ENCODE results near the gene RNF168.

The RNF168 gene

DNA sequence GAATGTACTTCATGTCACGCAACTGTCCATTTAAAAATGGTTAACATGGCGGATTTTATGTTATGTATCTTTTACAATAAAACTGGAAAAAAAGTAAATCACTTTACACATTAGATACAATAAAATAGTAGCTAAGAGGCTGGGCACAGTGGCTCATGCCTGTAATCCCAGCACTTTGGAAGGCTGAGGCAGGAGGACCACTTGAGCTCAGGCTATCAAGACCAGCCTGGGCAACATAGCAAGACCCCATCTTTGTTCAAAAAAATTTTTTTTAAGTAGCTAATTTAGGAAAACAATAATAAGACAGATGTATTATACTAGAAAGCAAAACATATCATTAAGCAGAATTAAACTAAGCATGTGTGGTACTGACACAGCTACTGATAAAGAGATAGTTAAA lies 11.5 kb downstream of the RNF168 start:
- H3K4ac ChIP-seq (ENCODE audit: low read length): no peak overlapping the region

GRCh38 chr3:196489747-196490146 lies 13.8 kb downstream of the RNF168 start:
- Histone ChIP-seq H3K18ac (ENCODE audit: low read length) (no peak overlapping the region), H3K23ac (ENCODE audit: low read depth, low read length, poor library complexity) (no peak overlapping the region), H3K9me3 (replicated peaks in 1 of 2; ENCODE audit: control insufficient read depth in 2 of 2, insufficient read depth in 1 of 2, low read depth in 1 of 2, low read length in 2 of 2) (no peaks in the 10 kb centered on the region), H2BK5ac (ENCODE audit: low read length) (no peak overlapping the region), H3K4me2 (ENCODE audit: insufficient read depth, low read length, poor library complexity, severe bottlenecking) (no peak overlapping the region), H3K36me3 (replicated peaks in 1 of 2; ENCODE audit: control insufficient read depth in 2 of 2, insufficient read depth in 2 of 2, low read length in 2 of 2) (peaks cover 10 to 61% of the 10 kb centered on the region in 2 donors), H3K4me3 (ENCODE audit: low read length in 2 of 2) (no peak overlapping the region), H3K27me3 (ENCODE audit: control insufficient read depth in 3 of 3, insufficient read depth in 3 of 3, low read depth in 1 of 3, low read length in 3 of 3) (no peaks in the 10 kb centered on the region), H2AK5ac (ENCODE audit: low read depth, low read length) (no peak overlapping the region), H2AFZ (ENCODE audit: low read length) (no peak overlapping the region), H3K14ac (ENCODE audit: low read length) (no peak overlapping the region), H2BK12ac (ENCODE audit: low read length) (no peak overlapping the region), H2BK120ac (ENCODE audit: low read depth, low read length) (no peak overlapping the region), H3K4ac (ENCODE audit: low read length) (no peak overlapping the region), H3K9ac (ENCODE audit: low read depth, low read length, poor library complexity) (no peak overlapping the region), H3K27ac (replicated peaks; ENCODE audit: low read length) (no peak overlapping the region), H3K4me1 (ENCODE audit: control insufficient read depth in 2 of 2, insufficient read depth in 1 of 2, low read depth in 1 of 2, low read length in 2 of 2) (no peaks in the 10 kb centered on the region), H4K91ac (ENCODE audit: low read depth, low read length, poor library complexity) (no peak overlapping the region), H3K79me1 (ENCODE audit: low read depth, low read length) (peaks cover 1% of the 10 kb centered on the region), H4K8ac (ENCODE audit: low read depth, low read length) (no peak overlapping the region), H2BK15ac (ENCODE audit: low read length) (no peak overlapping the region)
- DNase-seq (ENCODE audit: low spot score): no peak
- WGBS, 2 donors (ENCODE audit: extremely low coverage in 2 of 2, insufficient read length in 2 of 2, insufficient replicate concordance in 1 of 2): no CpG with 5 or more reads among the region's 10 CpGs

More for the DNA sequence above, 11.5 kb downstream of the RNF168 start:
- no peak overlapping the region for H2BK15ac ChIP-seq (ENCODE audit: low read length)
- peaks cover 8 to 61% of the 10 kb centered on the region in 2 donors for H3K36me3 ChIP-seq (replicated peaks in 1 of 2; ENCODE audit: control insufficient read depth in 2 of 2, insufficient read depth in 2 of 2, low read length in 2 of 2)
- no peaks in the 10 kb centered on the region for H3K27me3 ChIP-seq (ENCODE audit: control insufficient read depth in 3 of 3, insufficient read depth in 3 of 3, low read depth in 1 of 3, low read length in 3 of 3)
- H2AK5ac ChIP-seq (ENCODE audit: low read depth, low read length): no peak overlapping the region
- WGBS, 2 donors (ENCODE audit: extremely low coverage in 2 of 2, insufficient read length in 2 of 2, insufficient replicate concordance in 1 of 2): no CpG with 5 or more reads among the region's 2 CpGs
- H2BK12ac ChIP-seq (ENCODE audit: low read length): no peak overlapping the region
- no peaks in the 10 kb centered on the region for H3K9me3 ChIP-seq (replicated peaks in 1 of 2; ENCODE audit: control insufficient read depth in 2 of 2, insufficient read depth in 1 of 2, low read depth in 1 of 2, low read length in 2 of 2)
- H2BK120ac ChIP-seq (ENCODE audit: low read depth, low read length): no peak overlapping the region
- H3K27ac ChIP-seq (replicated peaks; ENCODE audit: low read length): no peak overlapping the region
- no peak overlapping the region for H3K23ac ChIP-seq (ENCODE audit: low read depth, low read length, poor library complexity)
- H4K91ac ChIP-seq (ENCODE audit: low read depth, low read length, poor library complexity): no peak overlapping the region
- no peaks in the 10 kb centered on the region for H3K4me1 ChIP-seq (ENCODE audit: control insufficient read depth in 2 of 2, insufficient read depth in 1 of 2, low read depth in 1 of 2, low read length in 2 of 2)
- no peak overlapping the region for H3K9ac ChIP-seq (ENCODE audit: low read depth, low read length, poor library complexity)
- H3K14ac ChIP-seq (ENCODE audit: low read length): no peak overlapping the region
- no peak overlapping the region for H3K4me3 ChIP-seq (ENCODE audit: low read length in 2 of 2)
- peaks cover 3% of the 10 kb centered on the region for H3K79me1 ChIP-seq (ENCODE audit: low read depth, low read length)
- H2AFZ ChIP-seq (ENCODE audit: low read length): no peak overlapping the region
- DNase-seq (ENCODE audit: low spot score): no peak
- no peak overlapping the region for H3K4me2 ChIP-seq (ENCODE audit: insufficient read depth, low read length, poor library complexity, severe bottlenecking)
- H4K8ac ChIP-seq (ENCODE audit: low read depth, low read length): no peak overlapping the region
- H2BK5ac ChIP-seq (ENCODE audit: low read length): no peak overlapping the region
- H3K18ac ChIP-seq (ENCODE audit: low read length): no peak overlapping the region

GRCh38 chr3:196486263-196486662 lies 17.3 kb downstream of the RNF168 start:
- H3K4me2 ChIP-seq (ENCODE audit: insufficient read depth, low read length, poor library complexity, severe bottlenecking): no peak overlapping the region
- no peak overlapping the region for H2AK5ac ChIP-seq (ENCODE audit: low read depth, low read length)
- no peak overlapping the region for H4K91ac ChIP-seq (ENCODE audit: low read depth, low read length, poor library complexity)
- H3K14ac ChIP-seq (ENCODE audit: low read length): no peak overlapping the region
- H2BK120ac ChIP-seq (ENCODE audit: low read depth, low read length): no peak overlapping the region
- H3K9me3 ChIP-seq (replicated peaks in 1 of 2; ENCODE audit: control insufficient read depth in 2 of 2, insufficient read depth in 1 of 2, low read depth in 1 of 2, low read length in 2 of 2): peaks cover 0 to 11% of the 10 kb centered on the region in 2 donors
- H3K4me1 ChIP-seq (ENCODE audit: control insufficient read depth in 2 of 2, insufficient read depth in 1 of 2, low read depth in 1 of 2, low read length in 2 of 2): no peaks in the 10 kb centered on the region
- H4K8ac ChIP-seq (ENCODE audit: low read depth, low read length): no peak overlapping the region
- no peak overlapping the region for H3K23ac ChIP-seq (ENCODE audit: low read depth, low read length, poor library complexity)
- no peak overlapping the region for H3K4ac ChIP-seq (ENCODE audit: low read length)
- H2AFZ ChIP-seq (ENCODE audit: low read length): no peak overlapping the region
- no peak overlapping the region for H2BK12ac ChIP-seq (ENCODE audit: low read length)
- no peak overlapping the region for H3K4me3 ChIP-seq (ENCODE audit: low read length in 2 of 2)
- DNase-seq (ENCODE audit: low spot score): no peak
- no peak overlapping the region for H2BK15ac ChIP-seq (ENCODE audit: low read length)
- no CpG with 5 or more reads among the region's 8 CpGs for WGBS, 2 donors (ENCODE audit: extremely low coverage in 2 of 2, insufficient read length in 2 of 2, insufficient replicate concordance in 1 of 2)
- peaks cover 18 to 75% of the 10 kb centered on the region in 2 donors for H3K36me3 ChIP-seq (replicated peaks in 1 of 2; ENCODE audit: control insufficient read depth in 2 of 2, insufficient read depth in 2 of 2, low read length in 2 of 2)
- no peaks in the 10 kb centered on the region for H3K79me1 ChIP-seq (ENCODE audit: low read depth, low read length)
- H3K27ac ChIP-seq (replicated peaks; ENCODE audit: low read length): no peak overlapping the region
- no peak overlapping the region for H3K9ac ChIP-seq (ENCODE audit: low read depth, low read length, poor library complexity)
- H3K27me3 ChIP-seq (ENCODE audit: control insufficient read depth in 3 of 3, insufficient read depth in 3 of 3, low read depth in 1 of 3, low read length in 3 of 3): no peaks in the 10 kb centered on the region
- no peak overlapping the region for H3K18ac ChIP-seq (ENCODE audit: low read length)
- no peak overlapping the region for H2BK5ac ChIP-seq (ENCODE audit: low read length)

- no CpG with 5 or more reads among the region's 4 CpGs for WGBS, 2 donors (ENCODE audit: extremely low coverage in 2 of 2, insufficient read length in 2 of 2, insufficient replicate concordance in 1 of 2)
These were observed 25.9 kb downstream of the RNF168 start for GRCh38 chr3:196477678-196478077.

More at GRCh38 chr3:196477678-196478077, 25.9 kb downstream of the RNF168 start:
- no peak for DNase-seq (ENCODE audit: low spot score)
- Histone ChIP-seq H2AFZ (ENCODE audit: low read length) (no peak overlapping the region), H2AK5ac (ENCODE audit: low read depth, low read length) (no peak overlapping the region), H3K79me1 (ENCODE audit: low read depth, low read length) (no peaks in the 10 kb centered on the region), H2BK5ac (ENCODE audit: low read length) (no peak overlapping the region), H4K8ac (ENCODE audit: low read depth, low read length) (no peak overlapping the region), H3K23ac (ENCODE audit: low read depth, low read length, poor library complexity) (no peak overlapping the region), H3K14ac (ENCODE audit: low read length) (no peak overlapping the region), H2BK15ac (ENCODE audit: low read length) (no peak overlapping the region), H2BK12ac (ENCODE audit: low read length) (no peak overlapping the region), H3K9ac (ENCODE audit: low read depth, low read length, poor library complexity) (no peak overlapping the region), H3K27ac (replicated peaks; ENCODE audit: low read length) (no peak overlapping the region), H3K4ac (ENCODE audit: low read length) (no peak overlapping the region), H3K18ac (ENCODE audit: low read length) (no peak overlapping the region), H3K4me2 (ENCODE audit: insufficient read depth, low read length, poor library complexity, severe bottlenecking) (no peak overlapping the region), H3K9me3 (replicated peaks in 1 of 2; ENCODE audit: control insufficient read depth in 2 of 2, insufficient read depth in 1 of 2, low read depth in 1 of 2, low read length in 2 of 2) (peaks cover 0 to 3% of the 10 kb centered on the region in 2 donors), H2BK120ac (ENCODE audit: low read depth, low read length) (no peak overlapping the region), H3K27me3 (ENCODE audit: control insufficient read depth in 3 of 3, insufficient read depth in 3 of 3, low read depth in 1 of 3, low read length in 3 of 3) (no peaks in the 10 kb centered on the region), H3K36me3 (replicated peaks in 1 of 2; ENCODE audit: control insufficient read depth in 2 of 2, insufficient read depth in 2 of 2, low read length in 2 of 2) (peaks cover 22 to 91% of the 10 kb centered on the region in 2 donors), H4K91ac (ENCODE audit: low read depth, low read length, poor library complexity) (no peak overlapping the region), H3K4me1 (ENCODE audit: control insufficient read depth in 2 of 2, insufficient read depth in 1 of 2, low read depth in 1 of 2, low read length in 2 of 2) (no peaks in the 10 kb centered on the region), H3K4me3 (ENCODE audit: low read length in 2 of 2) (no peak overlapping the region)
